Kasumi-1 (cell line): ENCODE measurements around the gene PIAS4.
A peak's percentile ranks its signal among the peaks of the same experiment; 100 is the strongest.

Experiments used
- DNase-seq, 2 experiments: peaks; one replicate each; lab custom pipeline; 2025; lab: John Stamatoyannopoulos, UW

The PIAS4 gene

GRCh38 chr19:3977242-3978143, 30.0 kb upstream of the PIAS4 start:
- DNase-seq, result no peak

GRCh38 chr19:3978145-3978544, 29.4 kb upstream of the PIAS4 start:
- no peak for DNase-seq

- no peak for DNase-seq
These were observed 28.3 kb upstream of the PIAS4 start for GRCh38 chr19:3979289-3979673.

- no peak for DNase-seq
These were observed 27.7 kb upstream of the PIAS4 start for GRCh38 chr19:3979674-3980352.

- DNase-seq, result no peak
These were observed 26.9 kb upstream of the PIAS4 start for GRCh38 chr19:3980353-3981251.

- no peak for DNase-seq
These were observed 26.2 kb upstream of the PIAS4 start for GRCh38 chr19:3981373-3981735.

- DNase-seq, result no peak
These were observed 25.5 kb upstream of the PIAS4 start for GRCh38 chr19:3981736-3982681.

GRCh38 chr19:3982701-3983541, 24.6 kb upstream of the PIAS4 start:
- no peak for DNase-seq

- DNase-seq, result no peak
These were observed 24.0 kb upstream of the PIAS4 start for GRCh38 chr19:3983542-3983914.

- DNase-seq, result no peak
These were observed 23.5 kb upstream of the PIAS4 start for GRCh38 chr19:3983936-3984583.

GRCh38 chr19:3984584-3984907, 23.0 kb upstream of the PIAS4 start:
- DNase-seq, result no peak

- DNase-seq, result peak; percentile 73 to 84
These were observed 22.5 kb upstream of the PIAS4 start, which contains the start of gene EEF2 for GRCh38 chr19:3984908-3985642. EEF2 (minus strand) TSS chr19:3985463; CDS start chr19:3985380, 83 bp downstream.

GRCh38 chr19:3985643-3986259, 21.8 kb upstream of the PIAS4 start:
- peak in 1 of 2 experiments; percentile 49 for DNase-seq

GRCh38 chr19:3986260-3987041, 21.1 kb upstream of the PIAS4 start:
- peak; percentile 91 to 94 for DNase-seq

- DNase-seq, result peak; percentile 63 to 73
These were observed 19.7 kb upstream of the PIAS4 start for GRCh38 chr19:3987619-3988371.

- DNase-seq, result no peak
These were observed 16.8 kb upstream of the PIAS4 start for GRCh38 chr19:3990815-3991117.

GRCh38 chr19:3995607-3996006, 11.9 kb upstream of the PIAS4 start:
- DNase-seq, result no peak
